HuH-7.5 (cell line): ENCODE data around the gene CDH23.

ENCODE experiments used
- DNase-seq: peaks from one replicate; pipeline ENCODE4 v3.0.0; 2011; ENCODE audit warnings: low spot score

Gene CDH23

DNA sequence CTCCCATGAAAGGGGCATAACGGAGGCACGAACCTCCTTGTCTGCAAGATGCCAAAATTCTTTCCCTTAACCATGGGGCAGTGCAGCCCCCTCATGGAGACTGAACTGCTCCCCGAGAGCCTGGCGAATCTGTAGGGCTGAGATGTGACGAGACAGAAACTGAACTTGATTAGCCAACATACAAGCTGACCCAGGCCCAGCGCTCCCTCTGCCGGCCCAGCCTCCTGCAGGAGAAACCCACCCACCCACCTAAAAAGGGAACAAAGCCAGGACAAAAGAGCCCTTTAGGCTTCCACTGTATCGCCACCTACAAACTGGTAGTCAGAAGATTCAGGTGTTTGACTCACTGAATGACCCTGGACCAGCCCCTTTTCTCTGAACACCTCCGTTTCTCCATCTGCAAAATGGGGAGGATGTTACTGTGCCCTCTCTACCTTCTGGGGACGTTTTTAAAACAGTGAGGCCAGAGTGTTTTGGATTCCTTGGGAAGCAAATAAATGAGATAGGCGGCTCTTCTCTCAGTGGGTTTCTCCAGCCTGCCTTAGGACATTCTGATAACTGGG lies 264.4 kb downstream of the CDH23 start:
- DNase-seq = no peak

DNA sequence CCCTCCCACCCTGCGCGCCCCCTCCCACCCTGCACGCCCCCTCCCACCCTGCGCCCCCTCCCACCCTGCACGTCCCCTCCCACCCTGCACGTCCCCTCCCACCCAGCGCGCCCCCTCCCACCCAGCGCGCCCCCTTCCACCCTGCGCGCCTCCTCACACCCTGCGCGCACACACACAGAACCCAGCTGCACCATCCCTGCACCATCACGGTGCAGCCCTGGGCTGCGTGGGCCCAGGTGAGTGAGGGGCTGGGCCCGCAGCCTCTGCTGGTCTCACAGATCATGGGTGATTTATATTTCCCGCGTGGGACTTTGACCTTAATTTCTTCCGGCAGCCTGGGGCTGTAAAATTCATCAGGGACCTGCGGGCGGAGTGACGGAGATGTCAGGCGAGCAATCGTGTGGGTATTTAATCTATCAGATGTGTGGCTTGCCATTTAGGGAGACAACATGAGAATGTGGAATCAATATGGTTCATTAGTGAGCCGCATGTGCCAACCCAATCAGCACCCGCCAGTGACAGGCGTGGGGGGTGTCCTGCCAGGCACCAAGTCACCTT lies 265.1 kb downstream of the CDH23 start:
- DNase-seq = no peak

DNA sequence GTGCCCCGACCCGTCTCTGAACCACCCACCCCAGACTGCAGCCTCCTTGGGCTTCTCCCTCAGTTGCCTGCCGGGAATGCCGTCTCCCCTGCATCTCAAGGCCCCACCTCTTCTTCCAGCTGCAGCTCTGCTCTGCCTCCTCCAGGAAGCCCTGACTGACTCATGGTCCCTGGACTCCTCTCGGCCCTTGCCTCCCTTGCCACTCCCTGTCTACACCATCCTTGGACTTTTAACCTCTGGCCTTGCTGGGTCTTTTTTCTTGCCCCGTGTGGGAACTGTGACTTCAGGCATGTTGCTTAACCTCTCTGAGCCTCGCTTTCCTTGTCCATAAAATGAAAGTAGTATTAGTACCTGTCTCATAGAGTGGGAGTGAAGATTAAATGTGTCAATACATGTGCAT lies 266.6 kb downstream of the CDH23 start:
- DNase-seq = no peak

DNA sequence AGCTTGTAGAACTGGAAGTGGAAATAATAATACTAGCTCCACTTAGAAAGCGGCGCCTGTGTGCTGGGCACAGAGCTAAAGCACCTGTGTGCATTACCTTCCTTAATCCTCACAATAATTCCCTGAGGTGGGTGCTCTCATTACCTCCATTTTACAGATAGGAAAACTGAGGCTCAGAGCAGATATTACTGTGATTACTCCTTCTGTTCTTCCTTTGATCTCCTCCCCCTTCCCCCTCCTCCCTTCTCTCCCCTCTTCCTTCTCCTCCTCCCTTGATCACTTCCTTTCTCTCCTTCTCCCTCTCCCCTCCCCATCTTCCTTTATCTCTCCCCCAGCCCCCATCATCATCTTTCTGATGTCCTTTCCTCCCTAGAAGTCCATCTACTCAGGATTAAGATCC lies 267.9 kb downstream of the CDH23 start:
- DNase-seq = no peak

DNA sequence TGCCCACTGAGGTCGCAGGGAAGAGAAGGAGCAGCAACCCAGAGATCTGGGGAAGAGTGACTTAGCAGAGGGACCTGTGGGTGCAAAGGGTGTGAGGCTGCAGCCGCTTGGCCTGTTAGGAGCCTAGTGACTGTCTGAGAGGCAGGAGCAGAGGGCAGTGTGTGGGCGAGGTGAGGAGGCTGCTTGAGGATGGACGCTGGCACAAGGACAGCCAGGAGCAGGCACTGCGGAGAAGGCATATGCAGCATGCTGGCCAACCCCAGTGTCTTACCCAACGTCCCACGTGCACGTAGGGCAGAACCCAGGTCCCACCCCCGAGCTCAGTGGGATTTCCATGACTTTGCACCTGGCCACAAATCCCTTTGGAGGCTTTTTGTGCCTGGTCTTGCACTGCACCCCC lies 268.7 kb downstream of the CDH23 start:
- DNase-seq = no peak

DNA sequence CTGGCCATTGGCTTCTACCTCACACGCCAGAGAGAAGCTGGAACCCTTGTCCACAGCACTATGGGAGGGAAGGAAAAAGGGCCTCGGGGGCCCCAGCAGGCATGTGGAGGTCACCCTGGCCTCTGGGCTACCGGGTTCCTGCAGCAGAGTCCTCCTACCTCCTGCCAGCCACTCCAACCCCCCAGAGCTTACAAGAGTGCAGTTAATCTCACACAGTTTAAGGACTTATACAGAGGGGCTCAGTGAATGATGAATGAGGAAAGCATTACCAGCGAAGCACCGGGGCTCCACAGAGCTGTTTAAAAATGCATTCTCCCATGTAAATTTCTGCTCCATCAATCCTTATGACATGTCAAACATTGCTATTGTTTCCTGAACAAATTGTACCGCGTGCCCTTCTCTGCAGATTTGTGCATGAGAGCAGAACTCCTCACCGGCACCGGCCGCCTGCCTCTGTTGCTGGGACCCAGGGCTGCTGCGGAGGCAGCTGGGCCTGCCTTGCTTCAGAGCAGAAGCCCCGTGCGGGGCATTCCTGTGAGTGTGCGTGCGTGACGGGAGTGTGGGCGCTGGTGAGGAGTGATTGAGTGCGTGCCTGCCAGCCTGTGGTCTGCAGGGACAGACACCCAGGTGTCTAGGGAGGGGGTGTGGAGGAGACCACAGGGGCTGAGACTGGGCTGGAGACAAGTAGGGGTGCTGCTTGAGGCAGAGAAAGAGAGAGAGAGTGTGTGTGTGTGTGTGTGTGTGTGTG lies 270.1 kb downstream of the CDH23 start:
- no peak for DNase-seq

DNA sequence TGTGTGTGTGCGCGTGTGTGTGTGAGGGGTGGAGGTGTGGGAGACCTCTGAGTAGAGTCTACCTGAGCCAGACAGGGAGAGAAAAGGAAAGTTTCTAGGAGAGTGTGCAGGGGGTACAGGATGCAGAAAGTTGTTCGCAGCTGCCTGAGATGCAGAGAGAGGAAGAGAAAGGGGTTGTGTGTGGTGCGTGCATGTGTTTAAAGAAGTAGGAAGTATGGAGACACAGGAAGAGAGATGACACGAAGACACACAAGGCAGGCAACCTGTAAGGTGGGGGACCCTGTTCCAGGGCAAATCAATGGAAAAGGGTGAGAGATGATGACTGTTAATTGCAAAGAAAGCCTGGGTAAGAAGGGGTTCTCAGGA lies 270.6 kb downstream of the CDH23 start:
- DNase-seq = no peak

DNA sequence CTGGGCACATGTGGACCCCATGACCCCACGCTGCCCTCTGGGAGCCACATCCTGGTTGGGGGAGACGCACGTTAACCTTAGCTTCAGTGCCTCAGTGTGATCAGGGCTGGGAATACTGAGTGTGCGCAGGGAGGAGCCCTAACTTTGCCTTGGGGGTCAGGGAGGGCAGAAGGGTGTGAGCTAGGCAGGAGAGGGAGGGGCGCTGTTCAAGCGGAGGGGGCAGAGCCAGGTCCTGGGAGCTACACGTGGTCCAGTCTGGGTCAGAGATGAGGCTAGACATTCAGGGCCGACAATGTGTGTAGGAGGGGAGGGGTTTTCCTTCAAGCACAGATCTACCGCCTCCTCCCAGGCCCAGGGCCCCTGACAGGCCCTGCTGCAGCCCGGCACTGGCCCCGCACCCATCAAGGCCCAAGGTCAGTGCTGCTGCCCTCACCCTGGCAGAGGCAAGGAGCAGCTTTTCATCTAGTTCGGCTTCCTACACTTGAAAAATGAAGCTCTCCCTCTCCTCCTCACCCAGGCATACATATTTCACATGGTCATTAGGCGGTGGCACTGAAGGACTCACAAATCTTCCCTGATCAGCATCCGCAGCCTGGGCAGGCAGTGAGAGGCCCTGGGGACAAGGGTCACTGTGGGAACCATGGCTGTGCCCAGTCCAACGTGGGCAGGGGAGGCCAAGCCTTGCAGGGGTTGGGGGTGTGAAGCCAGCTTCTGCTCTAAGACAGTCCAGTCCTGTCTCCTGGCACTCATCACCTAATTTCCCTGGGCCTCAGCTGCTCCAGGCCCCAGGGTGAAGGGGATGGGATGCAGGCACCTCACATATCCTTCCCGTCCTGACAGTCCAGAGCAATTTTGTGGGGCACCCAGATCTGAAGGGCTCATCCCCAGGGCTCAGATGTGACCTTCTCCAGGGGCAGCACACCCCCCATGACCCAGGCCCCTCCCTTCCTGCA lies 275.6 kb downstream of the CDH23 start:
- DNase-seq = no peak

DNA sequence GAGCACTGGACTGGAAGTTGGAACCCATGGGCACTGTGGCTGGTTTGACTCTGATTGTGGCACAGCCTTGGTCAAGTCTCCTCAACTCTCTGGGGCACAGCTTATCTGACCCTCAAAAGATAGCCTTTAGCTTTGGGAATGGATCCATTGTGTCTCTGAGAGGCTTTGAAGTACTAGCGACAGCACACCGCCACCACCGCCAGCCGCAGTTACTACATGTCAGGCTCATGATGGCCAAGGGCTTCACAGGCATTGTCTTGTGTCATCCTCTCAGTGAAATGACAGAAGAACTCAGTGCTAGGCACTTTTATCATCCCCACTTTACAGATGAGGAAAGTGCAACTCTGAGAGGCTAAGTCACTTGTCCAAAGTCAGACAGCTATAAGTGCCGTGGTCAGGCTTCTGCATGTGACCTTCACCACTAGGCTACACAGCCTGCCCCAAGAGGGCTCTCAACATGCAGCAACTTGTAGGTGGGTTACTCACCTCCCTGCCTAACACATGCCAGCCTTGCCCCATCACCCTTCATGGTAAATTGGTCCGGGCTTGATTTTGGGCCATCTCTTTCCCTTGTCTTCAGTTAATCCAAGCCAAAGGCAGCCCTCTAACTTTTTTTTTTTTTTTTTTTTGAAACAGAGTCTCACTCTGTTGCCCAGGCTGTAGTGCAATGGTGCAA lies 278.7 kb downstream of the CDH23 start:
- no peak for DNase-seq

DNA sequence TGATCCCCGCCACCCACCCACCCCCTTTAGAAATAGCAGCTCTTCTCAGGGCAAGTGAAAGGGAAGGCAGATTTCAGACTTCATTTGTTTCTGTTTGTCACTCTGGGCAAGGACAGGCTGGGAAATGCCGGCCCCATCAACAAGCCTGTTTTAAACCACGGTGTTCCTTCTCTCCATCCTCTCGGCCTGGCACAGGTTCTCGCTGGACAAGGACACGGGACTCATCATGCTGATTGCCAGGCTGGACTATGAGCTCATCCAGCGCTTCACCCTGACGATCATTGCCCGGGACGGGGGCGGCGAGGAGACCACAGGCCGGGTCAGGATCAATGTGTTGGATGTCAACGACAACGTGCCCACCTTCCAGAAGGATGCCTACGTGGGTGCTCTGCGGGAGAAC lies 280.5 kb downstream of the CDH23 start:
- DNase-seq = no peak

DNA sequence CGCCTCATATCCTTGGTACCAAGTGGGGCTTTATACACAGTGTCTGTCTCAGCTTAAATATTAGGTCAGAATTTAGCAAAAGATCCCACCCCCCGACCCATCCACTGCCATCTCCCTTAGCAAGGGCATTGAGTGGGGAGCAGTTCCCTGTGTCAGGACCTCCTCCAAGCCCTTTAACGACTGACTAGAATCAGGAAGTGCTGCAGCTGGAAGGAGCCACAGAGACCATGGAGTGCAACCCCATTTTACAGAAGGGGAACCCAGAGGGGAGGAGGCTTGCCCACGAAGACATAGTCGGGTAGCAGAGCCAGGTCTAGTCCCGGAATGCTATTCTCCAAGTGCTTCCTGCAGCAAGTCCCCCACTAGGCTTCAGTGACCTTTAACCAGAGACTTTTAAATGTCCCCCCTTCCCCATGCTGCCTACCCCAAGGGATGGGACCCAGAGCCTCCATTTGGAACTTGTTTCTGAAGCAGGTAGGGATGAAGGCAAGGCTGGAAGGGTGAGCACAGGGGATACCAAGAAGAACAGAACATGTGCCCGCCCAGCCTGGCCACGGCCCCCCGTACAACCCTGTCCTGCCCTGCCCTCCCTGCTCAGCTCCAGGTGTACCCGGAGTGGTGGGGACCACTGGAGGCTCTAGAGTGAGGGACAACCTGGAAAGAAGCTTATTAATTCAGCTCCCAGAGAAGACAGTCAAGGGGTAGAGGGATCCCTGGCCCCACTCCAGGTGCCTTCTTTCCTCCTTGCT lies 281.5 kb downstream of the CDH23 start:
- no peak for DNase-seq

DNA sequence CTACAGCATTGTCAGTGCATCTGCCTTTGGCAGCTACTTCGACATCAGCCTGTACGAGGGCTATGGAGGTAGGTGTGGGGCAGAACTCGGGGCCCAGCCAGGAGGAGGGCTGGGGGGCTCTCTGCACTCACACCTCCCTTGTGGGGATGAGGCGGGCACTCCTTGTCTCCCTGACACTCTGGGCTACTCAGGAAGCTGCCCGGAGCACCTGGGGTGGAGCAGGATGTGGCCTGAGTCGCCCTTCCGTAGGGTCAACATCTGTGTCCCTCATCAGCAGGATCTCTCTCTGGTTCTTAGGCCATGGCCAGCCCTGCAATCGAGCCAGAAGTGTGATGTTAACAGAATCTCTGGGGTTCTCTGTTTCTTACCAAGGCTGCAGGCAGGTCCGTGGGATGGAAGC lies 282.7 kb downstream of the CDH23 start:
- no peak for DNase-seq

DNA sequence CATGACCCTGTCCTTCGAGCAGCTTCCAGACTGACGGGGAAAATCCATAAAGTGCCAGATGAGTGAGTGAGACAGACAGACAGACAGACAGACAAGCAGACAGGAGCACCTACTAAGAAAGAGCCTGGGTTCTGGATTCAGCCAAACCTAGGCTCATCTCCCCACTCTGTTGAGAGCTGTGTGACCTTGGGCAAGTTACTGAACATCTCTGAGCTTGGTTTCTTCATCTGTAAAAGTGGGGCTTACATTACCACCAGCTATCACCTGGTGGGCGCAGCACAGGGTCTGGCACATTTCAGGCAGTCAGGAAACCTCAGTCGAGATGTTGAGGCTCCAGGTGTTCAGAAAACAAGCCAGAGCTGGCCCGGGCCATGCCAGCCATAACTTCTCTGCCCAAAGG lies 285.3 kb downstream of the CDH23 start:
- DNase-seq = no peak

DNA sequence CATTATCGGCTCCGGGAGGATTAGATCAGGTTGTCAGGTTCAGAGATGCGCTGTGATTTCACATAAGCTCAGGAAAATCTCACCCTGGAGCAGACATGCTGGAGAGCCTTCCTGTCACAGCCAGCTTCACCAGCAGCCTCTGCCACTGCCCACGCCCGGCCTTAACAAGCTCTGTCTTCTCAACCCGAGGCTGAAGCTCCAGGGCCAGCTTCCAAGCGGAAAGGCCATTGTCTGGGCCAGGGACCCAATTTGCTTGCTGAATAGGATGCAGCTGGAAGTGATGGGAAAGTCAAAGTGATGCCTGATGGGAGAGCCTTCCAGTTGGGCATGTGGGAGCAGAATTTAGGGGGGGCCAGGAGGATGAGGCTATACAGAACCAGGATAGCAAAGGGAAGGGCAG lies 286.6 kb downstream of the CDH23 start:
- no peak for DNase-seq

DNA sequence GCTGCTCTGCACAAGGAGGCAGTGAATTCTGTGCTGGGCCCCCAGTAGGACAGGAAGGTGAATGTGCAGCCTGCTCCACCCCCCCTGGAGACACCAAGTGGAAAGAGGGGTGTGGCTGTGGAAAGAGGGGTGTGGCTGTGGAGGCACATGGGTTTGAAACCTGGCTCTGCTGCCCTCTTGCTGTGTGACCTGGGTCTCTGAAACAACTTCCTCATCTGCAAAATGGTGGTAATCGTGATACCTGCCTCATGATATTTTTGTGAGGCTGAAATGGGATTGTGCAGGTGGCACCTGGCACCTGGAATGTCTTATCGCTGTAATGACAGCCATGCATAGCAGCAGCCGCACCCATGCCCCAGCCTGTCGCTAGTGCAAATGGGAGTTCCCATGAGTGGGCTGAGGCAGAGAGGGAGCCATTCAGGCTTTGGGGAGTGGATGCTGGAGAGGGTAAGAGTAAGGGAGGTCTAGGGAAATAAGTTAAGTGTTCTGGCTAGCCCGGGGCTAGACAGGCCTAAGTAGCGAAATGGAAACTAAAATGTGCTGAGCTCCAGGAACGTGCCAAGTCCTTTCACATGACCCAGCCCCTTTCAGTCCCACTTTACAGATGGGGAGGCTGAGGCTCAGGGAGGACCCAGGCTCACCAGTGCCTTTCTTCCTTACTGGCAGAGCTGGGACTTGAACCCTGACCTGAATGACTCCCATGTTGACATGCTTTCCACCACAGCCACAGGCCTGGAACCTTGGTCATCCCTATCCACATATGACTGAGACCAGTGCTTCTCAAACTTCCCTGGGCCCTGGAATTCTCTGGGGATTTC lies 287.8 kb downstream of the CDH23 start:
- DNase-seq = no peak

DNA sequence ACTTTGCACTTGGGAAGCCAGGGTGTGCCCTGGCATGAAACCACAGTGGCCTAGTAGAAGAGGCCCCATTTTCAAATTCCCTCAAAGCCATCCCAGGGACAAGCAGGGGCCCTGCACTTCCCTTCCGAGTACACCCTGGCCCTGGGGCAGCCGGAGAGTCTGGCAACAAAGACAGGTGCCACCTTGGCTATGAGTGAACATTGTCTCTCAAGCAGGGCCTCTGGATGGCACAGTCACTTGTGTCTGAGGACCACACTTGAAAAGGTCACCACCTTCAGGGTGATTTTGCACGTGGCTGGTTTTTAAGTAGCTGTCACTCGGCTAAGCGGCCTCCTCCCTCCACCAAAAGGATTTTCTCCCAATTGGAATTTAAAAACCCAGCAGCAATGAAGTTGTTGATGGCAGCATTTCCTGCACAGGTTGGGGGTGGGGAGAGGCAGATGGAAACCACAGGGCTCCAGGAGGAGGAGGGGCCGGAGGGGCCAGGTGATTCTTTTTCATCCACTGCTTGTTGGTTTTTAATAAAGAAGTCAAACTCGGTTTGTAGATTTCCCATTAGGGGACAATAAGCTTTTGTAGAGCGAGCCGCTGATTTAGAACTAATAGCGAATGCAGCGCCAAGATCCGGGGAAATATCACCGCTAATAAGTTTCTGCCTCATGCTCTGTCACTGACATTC lies 289.0 kb downstream of the CDH23 start:
- DNase-seq = no peak

DNA sequence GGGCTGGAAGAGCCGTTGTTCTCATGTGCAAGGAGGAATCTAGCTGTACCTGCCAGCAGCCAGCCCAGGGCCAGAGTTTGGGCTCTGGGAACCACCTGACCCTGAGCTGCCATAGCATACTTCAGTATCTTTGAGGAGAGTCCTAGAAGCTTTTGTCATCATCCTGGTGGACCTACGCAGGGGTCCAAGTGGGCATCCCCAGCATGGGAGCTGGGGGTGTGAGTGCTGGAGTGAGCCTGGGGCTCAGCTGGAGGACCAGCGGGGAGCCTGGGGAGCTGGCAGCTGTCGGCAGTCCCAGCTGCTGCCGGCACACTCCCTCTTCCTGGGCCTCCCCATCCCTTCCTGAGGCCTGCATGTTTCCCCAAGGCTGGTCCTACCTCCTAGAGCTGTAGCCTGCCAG lies 290.4 kb downstream of the CDH23 start:
- no peak for DNase-seq

DNA sequence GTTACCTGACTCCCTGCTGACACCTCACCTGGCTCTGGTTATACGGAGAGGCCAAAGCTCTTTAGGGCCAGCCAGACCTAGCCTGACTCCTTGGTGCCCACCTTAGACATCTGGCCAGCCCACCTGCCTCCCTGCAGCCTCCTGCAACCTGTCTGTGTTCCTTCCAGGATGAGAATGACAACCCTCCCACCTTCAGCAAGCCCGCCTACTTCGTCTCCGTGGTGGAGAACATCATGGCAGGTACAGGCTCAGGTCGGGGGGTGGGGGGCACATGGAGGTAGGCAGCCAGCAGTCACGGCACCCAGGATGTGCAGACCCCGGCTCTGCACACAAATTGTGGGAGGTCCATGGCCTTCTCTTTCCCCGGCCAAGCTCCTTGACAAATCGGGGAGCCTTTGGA lies 290.8 kb downstream of the CDH23 start:
- no peak for DNase-seq

DNA sequence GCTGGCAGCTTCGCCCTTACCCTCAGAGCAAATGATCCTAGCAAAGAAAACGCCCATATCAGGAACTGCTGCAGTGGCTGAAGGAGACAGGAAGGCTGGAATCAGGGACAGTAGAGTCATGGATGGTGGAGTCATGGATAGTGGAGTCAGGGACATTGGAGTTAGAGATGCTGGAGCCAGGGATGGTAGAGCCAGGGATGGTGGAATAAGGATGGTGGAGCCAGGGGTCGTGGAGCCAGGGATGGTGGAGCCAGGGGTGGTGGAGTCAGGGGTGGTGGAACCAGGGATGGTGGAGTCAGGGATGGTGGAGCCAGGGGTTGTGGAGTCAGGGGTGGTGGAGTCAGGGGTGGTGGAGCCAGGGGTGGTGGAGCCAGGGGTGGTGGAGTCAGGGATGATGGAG lies 291.5 kb downstream of the CDH23 start:
- DNase-seq = no peak

DNA sequence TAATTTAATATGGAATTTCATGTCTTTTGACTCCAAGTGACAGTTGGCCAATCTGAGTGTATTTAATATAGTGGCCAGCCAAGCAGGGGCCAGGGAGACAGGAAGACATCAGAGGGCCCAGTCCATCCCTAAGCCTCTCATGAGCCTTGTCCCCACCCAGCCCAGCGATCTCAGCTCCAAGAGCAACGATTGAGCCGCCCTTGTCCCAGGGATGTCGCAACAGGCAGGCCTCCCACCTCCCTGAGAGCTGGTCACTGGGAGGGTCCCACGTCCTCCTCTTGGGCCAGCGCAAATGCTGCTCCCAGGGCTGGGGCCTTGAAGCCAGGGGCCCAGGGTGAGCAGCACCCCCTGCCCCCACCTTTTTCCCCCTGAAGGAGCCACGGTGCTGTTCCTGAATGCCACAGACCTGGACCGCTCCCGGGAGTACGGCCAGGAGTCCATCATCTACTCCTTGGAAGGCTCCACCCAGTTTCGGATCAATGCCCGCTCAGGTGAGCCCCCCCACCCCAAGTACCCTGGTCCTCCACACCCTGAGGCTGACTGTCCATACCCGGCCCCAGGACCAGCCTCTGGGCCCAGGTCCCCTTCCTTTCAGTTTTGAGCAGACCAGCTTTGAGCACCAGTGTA lies 293.5 kb downstream of the CDH23 start:
- no peak for DNase-seq
